GM20000 (cell line): ENCODE data around the gene OR6N2.

Experiments
- DNase-seq: peaks from one replicate; pipeline ENCODE4 v3.0.0; 2012; ENCODE audit warnings: low spot score
- CTCF ChIP-seq: IDR thresholded peaks from 2 replicates; pipeline ENCODE4 v1.5.1; 2012; ENCODE audit warnings: mild to moderate bottlenecking, control low read depth; ENCODE audit errors: extremely low read depth, missing control alignments

OR6N2 gene

GRCh38 chr1:158814970-158815369, 34.0 kb upstream of the OR6N2 start:
- no peak for DNase-seq
- no peak for TF ChIP-seq CTCF

- DNase-seq: no peak
- TF ChIP-seq CTCF: no peak
Measured at GRCh38 chr1:158813164-158813563, 32.2 kb upstream of the OR6N2 start.

GRCh38 chr1:158812336-158812735, 31.3 kb upstream of the OR6N2 start:
- DNase-seq: no peak
- no peak for TF ChIP-seq CTCF

GRCh38 chr1:158810311-158810710, 29.3 kb upstream of the OR6N2 start:
- DNase-seq: no peak
- TF ChIP-seq CTCF: no peak

GRCh38 chr1:158809862-158810261, 28.9 kb upstream of the OR6N2 start:
- DNase-seq: no peak
- no peak for TF ChIP-seq CTCF

- TF ChIP-seq CTCF: no peak
- no peak for DNase-seq
Measured at GRCh38 chr1:158809256-158809655, 28.3 kb upstream of the OR6N2 start.

- DNase-seq: no peak
- TF ChIP-seq CTCF: no peak
Measured at GRCh38 chr1:158806916-158807536, 26.0 kb upstream of the OR6N2 start.

- DNase-seq: no peak
- TF ChIP-seq CTCF: no peak
Measured at GRCh38 chr1:158803678-158804077, 22.7 kb upstream of the OR6N2 start.
